Naive thymus-derived CD8-positive, alpha-beta T cell (primary cell): ENCODE results near the gene CUX1. TPM values are rescaled to one million over a fixed set of nuclear protein-coding genes. Genes with fewer than 3 reads are reported as not detected.
A peak's percentile ranks its signal among the peaks of the same experiment; 100 is the strongest.
"Not testable (repeated sequence)": the region's sequence is repeated elsewhere in the genome, so short reads cannot be mapped to it uniquely, and the experiment has no call there.

Experiments used
- ATAC-seq, 2 donors: fragments of 150-1000 bp; cut with Tn5 transposase in 1 of 2; sonication (Bioruptor Pico), chemical (Tn5 transposase) in 1 of 2; 1 replicate in 1 of 2; 2 replicates in 1 of 2; pipeline ENCODE4 v1.10.0; 2021; ENCODE audit warnings: mild to moderate bottlenecking in 2 of 2, moderate library complexity in 2 of 2
- POLR2A ChIA-PET: fragments of 350-600 bp; sonication (Branson Sonifier 250); formaldehyde crosslinking; loops from one replicate; lab custom pipeline; 2021; ENCODE audit warnings: antibody characterized with exemption; lab: Charles Lee
- DNase-seq, 10 donors: peaks; one replicate each; pipeline versions ENCODE4 v3.0.0 to v3.0.0-alpha.2; 2020 to 2022
- H3K27ac Mint-ChIP-seq, 10 donors: one replicate each; pipeline ENCODE4 v1.8.0; 2020 to 2022; ENCODE audit warnings: mild to moderate bottlenecking in 10 of 10, mixed read lengths in 10 of 10, moderate library complexity in 4 of 10, inconsistent platforms in 1 of 10
- H3K27me3 Mint-ChIP-seq, 5 donors: one replicate each; pipeline ENCODE4 v1.8.0; 2021 to 2022; ENCODE audit warnings: mixed read lengths in 5 of 5
- H3K36me3 Mint-ChIP-seq, 3 donors: one replicate each; pipeline ENCODE4 v1.8.0; 2020 to 2022; ENCODE audit warnings: mixed read lengths in 3 of 3, mild to moderate bottlenecking in 2 of 3, inconsistent platforms in 1 of 3
- H3K4me1 Mint-ChIP-seq, 4 donors: one replicate each; pipeline ENCODE4 v1.8.0; 2021 to 2022; ENCODE audit warnings: mixed read lengths in 4 of 4
- H3K4me3 Mint-ChIP-seq, 10 donors: one replicate each; pipeline ENCODE4 v1.8.0; 2020 to 2022; ENCODE audit warnings: mild to moderate bottlenecking in 10 of 10, mixed read lengths in 10 of 10, moderate library complexity in 6 of 10, inconsistent platforms in 1 of 10
- H3K9me3 Mint-ChIP-seq, 9 donors: one replicate each; pipeline ENCODE4 v1.8.0; 2020 to 2022; ENCODE audit warnings: mixed read lengths in 9 of 9, mild to moderate bottlenecking in 3 of 9, inconsistent platforms in 1 of 9, moderate library complexity in 1 of 9
- polyA plus RNA-seq, 3 donors: library from polyadenylated mRNA; unstranded; fragments of 300-500 nt; fragmentation: Illumina TruSeq; gene quantifications; one replicate each; pipeline ENCODE4 v1.2.3, GENCODE V29; 2021
- total RNA-seq, 8 experiments: library from RNA in 2 of 8; stranded (reverse) in 2 of 8; gene quantifications; one replicate each; pipeline ENCODE4 v1.2.3 and lab custom pipeline; 2021 to 2026

Gene CUX1
- total and polyA plus RNA-seq, 5 experiments from 2014 or later = 10.3 to 66.2 (median 24.1) TPM

DNA sequence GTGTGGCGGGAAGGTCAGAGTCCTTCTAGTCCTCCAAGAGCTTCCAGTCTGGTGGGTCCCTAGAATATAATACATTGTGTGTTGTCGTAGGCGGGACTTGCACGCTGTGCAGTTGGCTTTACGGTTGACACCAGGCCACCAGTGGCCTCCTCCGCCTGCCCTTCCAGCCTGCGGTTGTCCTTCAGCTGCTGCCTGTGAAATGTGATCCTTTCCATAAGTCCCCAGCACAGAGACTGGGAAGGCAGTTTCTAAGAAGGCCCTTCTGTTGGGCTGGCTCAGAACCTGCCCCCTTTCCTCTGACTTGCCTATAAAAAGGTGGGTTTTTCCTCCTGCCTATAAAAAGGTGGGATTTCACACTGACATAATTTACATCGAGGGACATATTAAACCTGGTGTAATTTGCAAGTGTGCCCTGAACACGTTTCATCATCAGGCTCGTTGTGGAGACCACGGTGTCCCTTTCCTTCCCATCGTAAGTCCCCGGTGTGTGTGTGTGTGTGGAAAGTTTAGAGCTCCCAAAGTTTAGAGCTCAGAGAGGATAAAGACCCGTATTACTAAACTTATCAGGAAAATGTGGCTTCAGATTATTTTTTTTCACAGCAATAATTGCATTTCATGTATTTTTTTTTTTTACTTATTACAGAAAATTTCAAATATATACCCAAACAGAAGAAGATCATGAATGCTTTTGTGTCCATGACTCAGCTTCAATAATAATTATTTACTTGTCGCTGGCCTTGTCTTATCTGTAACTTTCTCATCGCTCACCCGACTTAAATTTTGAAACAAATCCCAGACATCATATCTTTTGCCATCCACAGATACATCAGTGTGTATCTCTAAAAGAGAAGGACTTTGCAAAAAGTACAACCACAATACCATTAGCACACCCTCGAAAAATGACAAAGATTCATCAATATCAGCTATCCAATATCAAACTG is 45.1 kb downstream of the CUX1 start:
- H3K4me1 Mint-ChIP-seq = peaks cover 18 to 52% (median 44%) of the 10 kb centered on the region in 4 donors
- no peak overlapping the region for H3K4me3 Mint-ChIP-seq
- peak overlapping the region in 2 of 10 donors; percentile 17 to 37 for H3K27ac Mint-ChIP-seq
- ATAC-seq (no peak), DNase-seq (no peak)
- H3K9me3 Mint-ChIP-seq = no peaks in the 10 kb centered on the region
- H3K36me3 Mint-ChIP-seq = peaks cover 0 to 12% (median 3%) of the 10 kb centered on the region in 3 donors
- no peaks in the 10 kb centered on the region for H3K27me3 Mint-ChIP-seq
- POLR2A ChIA-PET = no interaction called here

DNA sequence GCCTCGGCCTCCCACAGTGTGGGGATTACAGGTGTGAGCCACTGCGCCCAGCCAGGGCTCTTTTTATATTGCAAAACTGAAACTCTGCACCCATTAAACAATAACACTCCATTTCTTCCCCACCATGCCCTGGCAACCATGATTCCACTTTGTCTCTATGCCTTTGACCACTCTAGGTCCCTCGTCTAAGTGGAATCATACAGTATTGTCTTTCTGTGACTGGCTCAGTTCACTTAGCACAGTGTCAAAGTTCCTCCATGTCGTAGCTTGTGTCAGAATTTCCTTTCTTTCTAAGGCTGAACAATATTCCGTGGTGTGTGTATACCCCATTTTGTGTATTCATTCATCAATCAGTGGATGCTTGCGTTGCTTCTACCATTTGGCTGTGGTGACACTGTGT is 46.2 kb downstream of the CUX1 start:
- ATAC-seq (no peak), DNase-seq (no peak)
- H3K27me3 Mint-ChIP-seq = no peaks in the 10 kb centered on the region
- H3K36me3 Mint-ChIP-seq = peaks cover 0 to 12% (median 3%) of the 10 kb centered on the region in 3 donors
- peak overlapping the region in 2 of 10 donors; percentile 6 to 37 for H3K27ac Mint-ChIP-seq
- peaks cover 20 to 54% (median 49%) of the 10 kb centered on the region in 4 donors for H3K4me1 Mint-ChIP-seq
- no peaks in the 10 kb centered on the region for H3K9me3 Mint-ChIP-seq
- H3K4me3 Mint-ChIP-seq = no peak overlapping the region
- POLR2A ChIA-PET = no interaction called here

DNA sequence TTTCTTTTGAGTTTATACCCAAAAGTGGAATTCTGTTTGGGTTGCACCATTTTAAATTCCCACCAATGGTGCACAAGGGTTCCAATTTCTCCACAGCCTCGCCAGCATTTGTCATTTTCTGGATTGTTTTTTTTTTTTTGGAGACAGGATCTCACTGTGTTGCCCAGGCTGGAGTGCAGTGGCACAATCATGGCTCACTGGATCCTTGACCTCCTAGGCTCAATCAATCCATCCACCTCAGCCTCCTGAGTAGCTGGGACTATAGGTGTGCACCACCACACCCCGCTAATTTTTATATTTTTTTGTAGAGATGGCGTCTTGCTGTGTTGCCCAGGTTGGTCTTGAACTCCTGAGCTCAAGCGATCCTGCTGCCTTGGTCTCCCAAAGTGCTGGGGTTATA is 46.6 kb downstream of the CUX1 start:
- Mint-ChIP-seq H3K27me3 (no peaks in the 10 kb centered on the region), H3K27ac (no peak overlapping the region), H3K4me1 (peaks cover 24 to 58% (median 52%) of the 10 kb centered on the region in 4 donors), H3K4me3 (no peak overlapping the region), H3K36me3 (peaks cover 0 to 12% (median 3%) of the 10 kb centered on the region in 3 donors), H3K9me3 (no peaks in the 10 kb centered on the region)
- POLR2A ChIA-PET = no interaction called here
- no peak for ATAC-seq
- DNase-seq = no peak

DNA sequence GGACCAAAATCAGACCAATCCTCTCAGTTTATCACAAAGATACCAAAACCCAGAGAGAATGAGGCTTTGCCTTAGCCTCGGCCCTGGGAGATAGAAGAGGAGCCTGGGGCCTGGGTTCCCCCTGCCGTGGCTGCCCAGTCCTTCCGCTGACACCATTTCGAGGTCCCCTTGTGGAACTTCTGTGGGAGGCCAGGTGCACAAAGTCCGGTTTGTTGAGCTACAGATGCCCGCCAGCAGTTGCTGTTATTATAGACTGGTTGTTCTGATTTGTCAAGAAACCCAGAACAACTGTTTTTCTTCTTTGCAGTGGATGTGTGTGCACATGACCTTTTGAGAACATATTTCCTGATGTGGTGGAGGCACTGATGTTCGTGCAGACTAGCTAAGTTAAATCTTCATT is 47.6 kb downstream of the CUX1 start:
- H3K4me1 Mint-ChIP-seq = peaks cover 28 to 61% (median 56%) of the 10 kb centered on the region in 4 donors
- no peaks in the 10 kb centered on the region for H3K27me3 Mint-ChIP-seq
- H3K27ac Mint-ChIP-seq = no peak overlapping the region
- ATAC-seq = no peak
- POLR2A ChIA-PET = interaction anchor here (1.4 kb wide), 1 partner anchor 9 kb away, joined by 13 read pairs; no protein-coding TSS in a partner anchor
- peaks cover 0 to 12% (median 3%) of the 10 kb centered on the region in 3 donors for H3K36me3 Mint-ChIP-seq
- H3K9me3 Mint-ChIP-seq = no peaks in the 10 kb centered on the region
- no peak for DNase-seq
- no peak overlapping the region for H3K4me3 Mint-ChIP-seq

DNA sequence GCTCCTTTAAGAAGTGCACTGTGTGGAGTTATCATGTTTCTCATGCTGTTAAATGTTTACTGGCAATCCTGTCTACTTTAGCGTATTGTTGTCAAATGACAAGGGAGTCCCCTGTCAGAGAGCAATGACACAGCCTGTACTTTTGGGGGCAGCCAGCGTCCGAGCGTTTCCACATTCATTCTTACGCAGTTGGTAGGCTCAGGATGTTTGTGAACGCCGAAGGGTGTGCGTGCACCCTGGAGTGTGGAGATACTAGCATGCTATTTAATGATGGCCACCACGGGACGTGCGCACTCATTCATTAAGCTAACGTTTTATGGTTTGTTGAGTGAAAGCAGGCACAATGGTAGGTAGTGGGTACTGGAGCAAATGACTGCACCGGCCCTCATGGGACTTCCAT is 48.0 kb downstream of the CUX1 start:
- no peaks in the 10 kb centered on the region for H3K27me3 Mint-ChIP-seq
- H3K4me3 Mint-ChIP-seq = no peak overlapping the region
- H3K9me3 Mint-ChIP-seq = no peaks in the 10 kb centered on the region
- DNase-seq = no peak
- H3K4me1 Mint-ChIP-seq = peaks cover 31 to 61% (median 56%) of the 10 kb centered on the region in 4 donors
- peaks cover 0 to 12% (median 3%) of the 10 kb centered on the region in 3 donors for H3K36me3 Mint-ChIP-seq
- POLR2A ChIA-PET = interaction anchor here (1.4 kb wide), 1 partner anchor 9 kb away, joined by 13 read pairs; no protein-coding TSS in a partner anchor
- H3K27ac Mint-ChIP-seq = no peak overlapping the region
- no peak for ATAC-seq

DNA sequence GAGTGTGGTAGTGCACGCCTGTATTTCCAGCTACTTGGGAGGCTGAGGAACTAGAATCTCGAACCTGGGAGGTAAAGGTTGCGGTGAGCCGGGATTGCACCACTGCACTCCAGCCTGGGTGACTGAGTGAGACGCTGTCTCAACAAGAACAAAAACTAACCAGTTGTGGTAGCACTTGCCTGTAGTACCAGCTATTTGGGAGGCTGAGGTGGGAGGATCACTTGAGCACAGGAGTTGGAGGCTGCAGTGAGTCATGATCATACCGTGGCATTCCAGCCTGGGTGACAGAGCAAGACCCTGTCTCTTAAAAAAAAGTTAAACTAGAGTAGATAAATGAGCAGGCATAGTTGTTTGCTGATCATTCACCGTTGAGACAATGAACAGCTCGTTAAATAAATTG is 48.9 kb downstream of the CUX1 start:
- POLR2A ChIA-PET = no interaction called here
- ATAC-seq = no peak
- Mint-ChIP-seq H3K9me3 (no peaks in the 10 kb centered on the region), H3K36me3 (peaks cover 0 to 12% (median 3%) of the 10 kb centered on the region in 3 donors), H3K4me3 (no peak overlapping the region), H3K27ac (no peak overlapping the region), H3K27me3 (no peaks in the 10 kb centered on the region), H3K4me1 (peaks cover 32 to 61% (median 52%) of the 10 kb centered on the region in 4 donors)
- no peak for DNase-seq

DNA sequence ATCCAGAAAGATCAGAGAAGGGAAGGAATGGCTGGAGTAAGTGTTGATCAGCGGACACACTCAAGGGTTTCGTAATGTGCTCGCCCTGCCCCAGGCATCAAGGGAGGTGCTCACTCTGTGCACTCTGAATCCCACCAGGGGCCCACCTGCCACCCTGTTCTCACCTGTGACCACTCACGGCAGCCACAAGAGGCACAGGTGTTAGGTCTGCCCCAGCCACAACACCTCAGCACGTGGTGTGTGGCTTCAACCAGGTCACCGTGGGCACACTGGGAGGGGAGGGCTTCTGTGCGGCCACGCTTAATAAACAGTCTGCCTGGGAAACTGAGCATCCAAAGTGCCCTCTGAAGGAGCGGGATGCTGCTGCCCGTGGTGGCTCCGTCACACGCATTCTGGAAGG is 49.8 kb downstream of the CUX1 start:
- H3K27ac Mint-ChIP-seq = peak overlapping the region in 2 of 10 donors; percentile 56 to 59
- H3K36me3 Mint-ChIP-seq = peaks cover 0 to 12% (median 3%) of the 10 kb centered on the region in 3 donors
- ATAC-seq = no peak
- peaks cover 33 to 63% (median 55%) of the 10 kb centered on the region in 4 donors for H3K4me1 Mint-ChIP-seq
- no peaks in the 10 kb centered on the region for H3K9me3 Mint-ChIP-seq
- no peak overlapping the region for H3K4me3 Mint-ChIP-seq
- no peaks in the 10 kb centered on the region for H3K27me3 Mint-ChIP-seq
- no peak for DNase-seq
- POLR2A ChIA-PET = no interaction called here

DNA sequence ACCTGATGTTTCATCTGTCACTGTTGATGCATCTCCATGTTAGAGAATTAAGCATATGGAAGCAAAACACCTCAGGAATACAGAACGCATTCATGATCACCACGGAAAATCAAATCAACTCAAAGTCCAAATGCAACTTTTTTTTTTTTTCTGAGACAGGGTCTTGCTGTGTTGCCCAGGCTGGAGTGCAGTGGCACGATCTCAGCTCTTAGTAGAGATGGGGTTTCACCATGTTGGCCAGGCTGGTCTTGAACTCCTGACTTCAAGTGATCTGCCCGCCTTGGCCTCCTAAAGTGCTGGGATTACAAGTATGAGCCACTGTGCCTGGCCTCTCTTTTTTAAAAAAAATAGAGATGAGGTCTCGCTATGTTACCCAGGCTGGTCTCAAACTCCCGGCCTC is 50.3 kb downstream of the CUX1 start:
- H3K4me3 Mint-ChIP-seq, DNase-seq, POLR2A ChIA-PET, H3K9me3 Mint-ChIP-seq, ATAC-seq, H3K27me3 Mint-ChIP-seq: not testable (repeated sequence)
- peak overlapping the region in 1 of 10 donors; percentile 62 for H3K27ac Mint-ChIP-seq
- peaks cover 33 to 63% (median 55%) of the 10 kb centered on the region in 4 donors for H3K4me1 Mint-ChIP-seq
- H3K36me3 Mint-ChIP-seq = peaks cover 0 to 12% (median 3%) of the 10 kb centered on the region in 3 donors

DNA sequence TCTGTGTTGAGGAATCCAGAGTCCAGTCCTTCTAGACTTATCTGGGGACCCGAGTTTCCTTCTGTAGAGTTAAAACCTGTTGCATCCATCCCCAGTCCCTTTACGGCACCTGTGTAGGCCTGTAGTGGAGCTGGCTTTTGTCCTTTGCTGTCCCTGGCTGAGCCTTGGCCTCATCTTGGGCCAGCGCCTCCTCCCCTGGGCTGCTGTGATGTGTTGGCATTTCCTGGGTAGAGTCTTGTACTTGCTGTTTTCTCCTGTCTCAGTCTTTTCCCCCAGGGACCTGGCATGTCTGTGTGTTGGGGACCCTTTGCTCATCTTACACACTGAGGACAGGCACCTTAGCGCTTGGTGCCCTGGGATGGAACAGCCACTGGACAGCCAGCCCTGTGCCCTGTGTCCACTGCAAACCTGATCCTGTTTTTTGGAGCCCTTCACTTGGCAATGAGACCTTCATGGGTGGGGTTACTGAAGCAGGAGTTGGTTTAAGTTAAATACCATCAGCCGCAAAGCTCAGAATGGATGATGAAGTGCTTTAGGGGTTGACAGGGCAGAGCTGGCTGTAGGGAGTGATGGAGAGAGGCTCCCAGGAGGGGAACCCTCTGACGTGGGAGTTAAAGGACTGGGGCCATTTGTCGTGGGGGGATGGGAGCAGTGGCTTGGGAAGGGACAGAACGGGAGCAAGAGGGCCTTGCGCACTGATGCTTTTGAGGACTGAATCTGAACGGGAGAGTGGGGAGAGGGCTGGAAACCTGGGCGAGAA is 50.9 kb downstream of the CUX1 start:
- Mint-ChIP-seq H3K4me1 (peaks cover 33 to 63% (median 53%) of the 10 kb centered on the region in 4 donors), H3K9me3 (no peaks in the 10 kb centered on the region), H3K27ac (peak overlapping the region in 6 of 10 donors; percentile 7 to 85 (median 70)), H3K36me3 (peaks cover 0 to 8% (median 3%) of the 10 kb centered on the region in 3 donors), H3K27me3 (no peaks in the 10 kb centered on the region), H3K4me3 (no peak overlapping the region)
- DNase-seq (no peak), ATAC-seq (no peak)
- POLR2A ChIA-PET = no interaction called here

DNA sequence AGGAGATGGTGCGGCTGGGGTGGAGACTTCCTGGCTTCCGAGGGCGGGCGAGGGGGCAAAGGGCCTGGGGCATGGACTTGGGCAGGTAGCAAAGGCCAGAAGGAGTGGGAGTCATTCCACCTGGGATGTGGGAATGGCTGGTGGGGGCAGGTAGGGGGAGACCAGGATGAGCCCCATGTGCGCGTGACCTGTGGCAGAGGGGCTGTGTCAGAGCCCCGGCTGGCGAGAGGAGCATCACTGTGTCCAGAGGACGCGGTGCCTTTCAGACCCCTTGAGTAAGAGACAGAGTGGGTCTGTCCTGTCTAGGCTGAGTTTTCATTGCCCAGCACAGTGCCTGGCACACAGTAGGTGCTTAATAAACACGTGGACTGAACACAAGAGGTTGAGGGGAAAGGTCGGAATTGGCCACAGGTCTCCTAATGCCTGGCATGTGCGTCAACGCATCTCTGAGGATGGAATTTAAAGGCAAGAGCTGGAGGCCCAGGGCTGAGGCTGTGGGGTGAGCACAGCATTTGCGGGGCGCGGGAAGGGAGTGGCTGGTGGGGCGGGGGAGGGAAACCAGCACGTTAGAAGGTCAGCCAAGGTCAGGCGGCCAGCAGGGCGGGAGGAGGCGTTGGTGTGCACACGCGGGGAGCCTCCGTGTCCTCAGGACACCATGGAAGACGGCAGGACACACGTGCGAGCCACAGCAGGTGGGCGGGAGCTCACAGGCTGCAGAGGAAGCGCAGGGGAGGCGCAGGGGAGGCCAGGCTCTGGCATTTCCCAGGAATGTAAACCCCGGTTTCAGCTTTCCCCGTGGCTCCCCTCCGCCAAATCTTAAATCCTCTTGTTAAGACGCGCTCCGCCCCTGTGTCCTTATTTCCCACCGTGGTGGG is 51.8 kb downstream of the CUX1 start:
- H3K27me3 Mint-ChIP-seq = no peaks in the 10 kb centered on the region
- H3K9me3 Mint-ChIP-seq = no peaks in the 10 kb centered on the region
- H3K4me3 Mint-ChIP-seq = peak overlapping the region in 1 of 10 donors; percentile 63
- POLR2A ChIA-PET = interaction anchor here (0.6 kb wide), 1 partner anchor 83 kb away, joined by 3 read pairs; no protein-coding TSS in a partner anchor
- H3K27ac Mint-ChIP-seq = peak overlapping the region in 3 of 10 donors; percentile 50 to 79 (median 68)
- peaks cover 30 to 58% (median 50%) of the 10 kb centered on the region in 4 donors for H3K4me1 Mint-ChIP-seq
- H3K36me3 Mint-ChIP-seq = peaks cover 0 to 4% (median 3%) of the 10 kb centered on the region in 3 donors
- DNase-seq = no peak
- no peak for ATAC-seq

DNA sequence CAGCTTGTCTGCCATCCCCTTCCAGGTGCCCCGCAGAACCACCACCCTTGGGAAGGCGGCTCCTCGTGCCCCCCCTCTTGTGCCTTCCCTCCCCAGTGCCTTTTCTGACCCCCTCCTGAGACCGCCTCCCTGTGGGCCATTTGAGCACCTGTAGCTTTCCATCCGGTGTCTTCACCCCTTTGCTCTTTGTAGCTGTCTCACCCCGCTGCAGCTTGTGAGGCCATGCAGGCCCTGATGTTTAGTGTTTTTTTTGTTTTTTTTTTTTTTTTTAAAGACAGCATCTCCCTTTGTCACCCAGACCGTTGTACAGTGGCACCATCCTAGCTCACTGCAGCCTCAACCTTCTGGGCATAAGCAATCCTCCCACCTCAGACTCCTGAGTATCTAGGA is 52.5 kb downstream of the CUX1 start:
- ATAC-seq = no peak
- peaks cover 30 to 62% (median 50%) of the 10 kb centered on the region in 4 donors for H3K4me1 Mint-ChIP-seq
- peaks cover 0 to 4% (median 3%) of the 10 kb centered on the region in 3 donors for H3K36me3 Mint-ChIP-seq
- H3K4me3 Mint-ChIP-seq = peak overlapping the region in 1 of 10 donors; percentile 2
- H3K9me3 Mint-ChIP-seq = no peaks in the 10 kb centered on the region
- no peaks in the 10 kb centered on the region for H3K27me3 Mint-ChIP-seq
- no peak for DNase-seq
- POLR2A ChIA-PET = interaction anchor here (0.6 kb wide), 1 partner anchor 83 kb away, joined by 3 read pairs; no protein-coding TSS in a partner anchor
- peak overlapping the region in 3 of 10 donors; percentile 27 to 66 (median 43) for H3K27ac Mint-ChIP-seq
